HCT116 (cell line): ENCODE data around the gene S100A13.

Experiments used
- POLR2A ChIP-seq: IDR thresholded peaks from 2 replicates; pipeline ENCODE4 v1.7.0; 2011; ENCODE audit warnings: borderline replicate concordance; ENCODE audit not compliant: insufficient read depth, insufficient read length; ENCODE audit errors: extremely low read depth
- POLR2AphosphoS5 ChIP-seq: IDR thresholded peaks from 2 replicates; pipeline ENCODE4 v1.6.1; 2011; ENCODE audit warnings: mild to moderate bottlenecking, low read depth, low read length, moderate library complexity
- TF ChIP-seq, protein P1 (sequence below), 3 experiments: fragments of 200-600 bp in 1 of 3; sonication (generic) in 1 of 3; IDR thresholded peaks in 2 of 3; conservative IDR thresholded peaks in 1 of 3; 2 replicates each; pipeline ENCODE4 v1.5.1; 2012 to 2017; ENCODE audit warnings: low read depth in 2 of 3, low read length in 2 of 3, antibody characterized with exemption in 1 of 3, borderline replicate concordance in 1 of 3, control low read depth in 1 of 3, mild to moderate bottlenecking in 1 of 3, mixed read lengths in 1 of 3, mixed run types in 1 of 3, moderate library complexity in 1 of 3; ENCODE audit not compliant: insufficient read depth in 1 of 3

DNA sequence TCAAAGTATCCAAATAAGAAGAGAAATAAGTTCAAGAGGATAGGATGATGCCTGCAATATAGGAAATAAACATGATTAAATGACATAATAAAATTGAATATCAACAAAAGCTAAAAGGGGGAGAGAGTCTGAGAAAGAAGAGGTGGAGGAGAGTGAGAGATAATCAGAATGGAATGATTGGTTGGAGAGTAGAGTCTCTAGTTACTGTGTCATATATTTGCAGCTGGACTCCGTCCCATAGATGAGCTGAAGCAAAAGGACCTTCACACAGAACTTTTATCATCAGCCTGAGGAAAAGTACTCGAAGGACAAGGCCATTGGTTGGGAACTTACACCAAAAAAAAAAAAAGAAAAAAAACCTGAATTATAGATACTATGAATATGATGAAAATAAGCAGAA lies 38.8 kb downstream of the S100A13 start:
- TF ChIP-seq POLR2AphosphoS5 (no peak), POLR2A (no peak)
- TF ChIP-seq, protein P1, sequence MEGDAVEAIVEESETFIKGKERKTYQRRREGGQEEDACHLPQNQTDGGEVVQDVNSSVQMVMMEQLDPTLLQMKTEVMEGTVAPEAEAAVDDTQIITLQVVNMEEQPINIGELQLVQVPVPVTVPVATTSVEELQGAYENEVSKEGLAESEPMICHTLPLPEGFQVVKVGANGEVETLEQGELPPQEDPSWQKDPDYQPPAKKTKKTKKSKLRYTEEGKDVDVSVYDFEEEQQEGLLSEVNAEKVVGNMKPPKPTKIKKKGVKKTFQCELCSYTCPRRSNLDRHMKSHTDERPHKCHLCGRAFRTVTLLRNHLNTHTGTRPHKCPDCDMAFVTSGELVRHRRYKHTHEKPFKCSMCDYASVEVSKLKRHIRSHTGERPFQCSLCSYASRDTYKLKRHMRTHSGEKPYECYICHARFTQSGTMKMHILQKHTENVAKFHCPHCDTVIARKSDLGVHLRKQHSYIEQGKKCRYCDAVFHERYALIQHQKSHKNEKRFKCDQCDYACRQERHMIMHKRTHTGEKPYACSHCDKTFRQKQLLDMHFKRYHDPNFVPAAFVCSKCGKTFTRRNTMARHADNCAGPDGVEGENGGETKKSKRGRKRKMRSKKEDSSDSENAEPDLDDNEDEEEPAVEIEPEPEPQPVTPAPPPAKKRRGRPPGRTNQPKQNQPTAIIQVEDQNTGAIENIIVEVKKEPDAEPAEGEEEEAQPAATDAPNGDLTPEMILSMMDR (IDR thresholded peaks at IDR 0.05 in 2 of 3, conservative IDR thresholded peaks at IDR 0.05 in 1 of 3; ENCODE audit: borderline replicate concordance in 1 of 3, insufficient read depth in 1 of 3, low read depth in 2 of 3, low read length in 2 of 3) = no peak
